Measurements from ENCODE around the gene PSAP. TPM values are rescaled to one million over a fixed set of nuclear protein-coding genes. Genes with fewer than 3 reads are reported as not detected.

PSAP gene
- total RNA-seq, 1 experiment from 2014 or later, result 336 TPM

- peaks cover 10 to 16% of the 10 kb centered on the region in 2 experiments for H3K4me1 Mint-ChIP-seq
- DNase-seq, result no peak
- TF ChIP-seq CTCF (conservative IDR thresholded peaks at IDR 0.05), result no peak
- Histone ChIP-seq H3K23ac (ENCODE audit: insufficient read length, low read depth, low read length) (no peak overlapping the region), H2AK5ac (ENCODE audit: insufficient read length, low read length) (no peak overlapping the region), H3K27ac (ENCODE audit: insufficient read length, low read depth, low read length) (no peak overlapping the region), H4K8ac (replicated peaks; ENCODE audit: insufficient read length, low read depth, low read length) (no peak overlapping the region), H3K18ac (ENCODE audit: insufficient read length, low read depth, low read length) (no peak overlapping the region), H4K91ac (ENCODE audit: insufficient read length, low read depth, low read length) (no peak overlapping the region), H4K5ac (ENCODE audit: insufficient read length, low read depth, low read length) (no peak overlapping the region), H2BK20ac (ENCODE audit: low read depth, low read length, poor library complexity, severe bottlenecking) (no peak overlapping the region), H3T11ph (ENCODE audit: low read length) (no peak overlapping the region), H3K27me3 (ENCODE audit: insufficient read depth, low read length) (no peaks in the 10 kb centered on the region), H3K14ac (ENCODE audit: insufficient read depth, low read length) (no peak overlapping the region), H3K4ac (ENCODE audit: low read depth, low read length) (no peak overlapping the region), H2BK120ac (ENCODE audit: low read depth, low read length, poor library complexity, severe bottlenecking) (no peak overlapping the region), H3K56ac (ENCODE audit: insufficient read length, low read depth, low read length) (no peak overlapping the region), H2BK5ac (ENCODE audit: insufficient read length, low read length) (no peak overlapping the region), H2BK15ac (ENCODE audit: low read depth, low read length) (no peak overlapping the region), H3K4me2 (ENCODE audit: insufficient read depth, insufficient read length, low read length) (no peak overlapping the region), H3K9ac (ENCODE audit: extremely low read depth, insufficient read length, low read length) (no peak overlapping the region), H2AFZ (ENCODE audit: low read length) (no peak overlapping the region), H3K4me1 (ENCODE audit: insufficient read depth, low read length) (no peaks in the 10 kb centered on the region), H3K79me1 (ENCODE audit: insufficient read depth, low read depth, low read length, poor library complexity, severe bottlenecking) (no peaks in the 10 kb centered on the region), H3K9me3 (ENCODE audit: control insufficient read depth, low read depth, low read length) (no peaks in the 10 kb centered on the region), H4K20me1 (ENCODE audit: control insufficient read depth, insufficient read depth, insufficient read length) (no peaks in the 10 kb centered on the region), H3K79me2 (ENCODE audit: insufficient read depth, low read length) (no peaks in the 10 kb centered on the region), H2BK12ac (ENCODE audit: insufficient read length, low read depth, low read length) (no peak overlapping the region), H3K23me2 (ENCODE audit: insufficient read length, low read depth, low read length, poor library complexity, severe bottlenecking) (no peaks in the 10 kb centered on the region)
- H3K27ac Mint-ChIP-seq, result no peak overlapping the region
- peaks cover 12% of the 10 kb centered on the region for H3K27me3 Mint-ChIP-seq (ENCODE audit: low read depth)
- WGBS (ENCODE audit: extremely low coverage, insufficient read length, low lambda C conversion rate), result no CpG with 5 or more reads among the region's 7 CpGs
- peaks cover 0 to 3% of the 10 kb centered on the region in 2 experiments; a peak in 1 of 5 replicates for H3K9me3 Mint-ChIP-seq
- no peaks in the 10 kb centered on the region; a peak in 1 of 7 replicates for H3K36me3 Mint-ChIP-seq (ENCODE audit: insufficient read depth in 1 of 3, low read depth in 3 of 3)
- no peak overlapping the region; a peak in 1 of 5 replicates for H3K4me3 Mint-ChIP-seq
Observed at GRCh38 chr10:71780156-71780555, 70.9 kb downstream of the PSAP start.

All from H9 (cell line).